ENCODE results near the gene NEK2. TPM values are rescaled to one million over a fixed set of nuclear protein-coding genes. Genes with fewer than 3 reads are reported as not detected.
A peak's percentile ranks its signal among the peaks of the same experiment; 100 is the strongest.
"Not testable (repeated sequence)": the region's sequence is repeated elsewhere in the genome, so short reads cannot be mapped to it uniquely, and the experiment has no call there.

The NEK2 gene
- total and polyA plus RNA-seq, 5 donors from 2014 or later, result 0.81 to 1.5 (median 1.5) TPM

DNA sequence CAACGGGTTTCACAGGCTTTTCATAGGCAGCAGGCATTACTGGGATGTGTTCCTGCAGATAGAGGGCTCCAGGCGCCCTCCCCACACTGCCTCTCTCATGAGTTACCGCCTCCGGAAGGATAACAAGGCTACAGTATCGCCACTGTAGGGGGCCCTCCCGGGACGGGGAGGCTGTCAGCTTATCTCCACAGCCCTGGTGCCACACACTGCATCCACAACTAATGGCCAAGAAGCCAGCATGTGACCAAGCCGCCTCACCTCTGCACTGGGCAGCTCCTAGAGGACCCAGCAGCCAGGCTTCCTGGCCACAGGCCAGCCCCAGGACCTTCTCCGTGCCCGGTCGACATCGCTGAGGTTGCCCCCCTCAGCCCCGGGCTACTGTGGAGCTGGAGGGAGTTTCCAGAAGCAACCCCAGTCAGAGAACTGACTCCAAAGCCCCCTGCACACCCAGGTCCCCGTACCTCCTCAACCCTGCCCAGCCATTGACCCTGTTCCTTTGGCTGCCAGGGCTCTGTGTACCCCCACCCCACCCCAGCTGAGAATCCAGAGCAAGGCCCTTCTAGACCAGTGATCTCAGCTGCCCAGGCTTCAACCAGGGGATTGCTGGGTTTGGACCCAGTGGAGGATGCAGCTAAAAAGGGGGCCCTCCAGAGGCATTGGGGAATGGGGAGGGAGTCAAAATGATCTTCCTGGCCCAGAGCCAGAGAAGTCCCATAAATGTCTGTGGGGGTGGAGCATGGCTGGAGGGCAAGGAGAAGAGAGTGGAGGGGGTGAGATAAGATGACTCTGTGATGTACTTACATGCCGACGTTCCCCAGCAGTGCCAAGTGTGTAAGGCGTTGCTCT is 45.0 kb downstream of the NEK2 start:
- no peak overlapping the region for H3K27ac Mint-ChIP-seq
- H3K36me3 Mint-ChIP-seq, result no peaks in the 10 kb centered on the region
- no peak overlapping the region for H3K27ac ChIP-seq (ENCODE audit: insufficient read depth, low read length, poor library complexity, severe bottlenecking)
- ATAC-seq (ENCODE audit: low read depth in 2 of 2) (no peak), DNase-seq (no peak)
- H3K4me3 ChIP-seq (ENCODE audit: low read depth, low read length), result no peak overlapping the region
- H3K4me1 ChIP-seq (ENCODE audit: control insufficient read depth, insufficient read depth, low read length, poor library complexity, severe bottlenecking), result no peaks in the 10 kb centered on the region
- no peak overlapping the region for H3K4me3 Mint-ChIP-seq
- no peaks in the 10 kb centered on the region for H3K9me3 ChIP-seq (ENCODE audit: control insufficient read depth in 2 of 2, low read length in 2 of 2)
- peaks cover 0 to 5% (median 0%) of the 10 kb centered on the region in 7 donors for H3K9me3 Mint-ChIP-seq
- H3K27me3 ChIP-seq (ENCODE audit: control insufficient read depth, insufficient read depth, low read length), result no peaks in the 10 kb centered on the region
- H3K36me3 ChIP-seq (ENCODE audit: control insufficient read depth, insufficient read depth, low read length), result no peaks in the 10 kb centered on the region
- H3K27me3 Mint-ChIP-seq, result no peaks in the 10 kb centered on the region
- no peaks in the 10 kb centered on the region for H3K4me1 Mint-ChIP-seq

DNA sequence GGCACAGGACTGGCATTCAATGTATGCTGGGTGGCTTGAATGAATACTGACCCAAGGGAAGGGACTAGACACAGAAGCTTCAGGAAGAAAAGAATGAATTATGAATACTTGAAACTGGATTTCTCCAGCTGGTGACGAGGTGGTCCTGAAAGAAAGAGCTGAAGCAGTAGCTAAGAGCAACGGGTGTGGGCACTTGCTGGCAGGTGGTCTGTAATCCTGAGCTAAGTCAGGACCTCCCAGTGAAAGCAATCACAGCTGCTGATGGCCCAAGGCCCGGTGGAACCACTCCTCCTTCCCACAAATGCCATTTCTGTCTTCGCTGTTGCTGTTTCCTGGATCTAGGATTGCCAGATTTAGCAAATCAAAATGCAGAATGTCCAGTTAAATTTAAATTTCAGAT is 47.0 kb downstream of the NEK2 start:
- no peak overlapping the region for H3K27ac Mint-ChIP-seq
- H3K27me3 Mint-ChIP-seq, result no peaks in the 10 kb centered on the region
- DNase-seq, result no peak
- no peaks in the 10 kb centered on the region for H3K9me3 ChIP-seq (ENCODE audit: control insufficient read depth in 2 of 2, low read length in 2 of 2)
- H3K27me3 ChIP-seq (ENCODE audit: control insufficient read depth, insufficient read depth, low read length), result no peaks in the 10 kb centered on the region
- H3K36me3 Mint-ChIP-seq, result no peaks in the 10 kb centered on the region
- H3K9me3 Mint-ChIP-seq, result peaks cover 0 to 5% (median 0%) of the 10 kb centered on the region in 7 donors
- no peak overlapping the region for H3K4me3 Mint-ChIP-seq
- H3K4me1 Mint-ChIP-seq, result peaks cover 5 to 13% (median 8%) of the 10 kb centered on the region in 4 donors
- H3K36me3 ChIP-seq (ENCODE audit: control insufficient read depth, insufficient read depth, low read length), result no peaks in the 10 kb centered on the region
- peaks cover 5% of the 10 kb centered on the region for H3K4me1 ChIP-seq (ENCODE audit: control insufficient read depth, insufficient read depth, low read length, poor library complexity, severe bottlenecking)
- ATAC-seq (ENCODE audit: low read depth in 2 of 2), result no peak
- H3K4me3 ChIP-seq (ENCODE audit: low read depth, low read length), result no peak overlapping the region
- no peak overlapping the region for H3K27ac ChIP-seq (ENCODE audit: insufficient read depth, low read length, poor library complexity, severe bottlenecking)

DNA sequence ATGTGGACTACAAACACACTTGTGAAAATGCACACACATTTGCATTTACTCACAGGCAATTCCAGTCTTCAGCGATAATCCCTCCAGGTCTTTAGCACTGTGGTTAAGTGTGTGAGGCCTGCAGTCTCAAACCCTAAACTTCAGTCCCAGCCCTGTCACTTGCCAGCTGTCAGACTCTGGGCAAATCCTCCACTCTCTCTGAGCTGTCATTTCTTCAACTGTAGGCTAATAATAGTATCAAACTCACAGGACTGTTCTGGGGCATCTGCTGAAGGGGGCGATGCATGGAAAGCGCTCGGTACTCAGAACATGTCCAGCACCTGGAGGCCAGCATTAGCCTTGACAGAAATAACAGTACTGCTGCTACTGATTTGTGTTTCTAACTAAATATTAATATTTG is 48.2 kb downstream of the NEK2 start:
- H3K27me3 Mint-ChIP-seq, result no peaks in the 10 kb centered on the region
- no peaks in the 10 kb centered on the region for H3K36me3 ChIP-seq (ENCODE audit: control insufficient read depth, insufficient read depth, low read length)
- no peaks in the 10 kb centered on the region for H3K27me3 ChIP-seq (ENCODE audit: control insufficient read depth, insufficient read depth, low read length)
- no peak overlapping the region for H3K27ac ChIP-seq (ENCODE audit: insufficient read depth, low read length, poor library complexity, severe bottlenecking)
- H3K9me3 ChIP-seq (ENCODE audit: control insufficient read depth in 2 of 2, low read length in 2 of 2), result no peaks in the 10 kb centered on the region
- H3K4me1 ChIP-seq (ENCODE audit: control insufficient read depth, insufficient read depth, low read length, poor library complexity, severe bottlenecking), result peaks cover 6% of the 10 kb centered on the region
- no peaks in the 10 kb centered on the region for H3K36me3 Mint-ChIP-seq
- no peak for DNase-seq
- peaks cover 6 to 20% (median 10%) of the 10 kb centered on the region in 4 donors for H3K4me1 Mint-ChIP-seq
- peaks cover 0 to 5% (median 0%) of the 10 kb centered on the region in 7 donors for H3K9me3 Mint-ChIP-seq
- no peak overlapping the region for H3K4me3 Mint-ChIP-seq
- ATAC-seq (ENCODE audit: low read depth in 2 of 2), result no peak
- no peak overlapping the region for H3K27ac Mint-ChIP-seq
- no peak overlapping the region for H3K4me3 ChIP-seq (ENCODE audit: low read depth, low read length)

DNA sequence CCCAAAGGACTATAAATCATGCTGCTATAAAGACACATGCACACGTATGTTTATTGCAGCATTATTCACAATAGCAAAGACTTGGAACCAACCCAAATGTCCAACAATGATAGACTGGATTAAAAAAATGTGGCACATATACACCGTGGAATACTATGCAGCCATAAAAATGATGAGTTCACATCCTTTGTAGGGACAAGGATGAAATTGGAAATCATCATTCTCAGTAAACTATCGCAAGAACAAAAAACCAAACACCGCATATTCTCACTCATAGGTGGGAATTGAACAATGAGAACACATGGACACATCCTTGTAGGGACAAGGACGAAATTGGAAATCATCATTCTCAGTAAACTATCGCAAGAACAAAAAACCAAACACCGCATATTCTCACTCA is 49.6 kb downstream of the NEK2 start:
- peaks cover 6 to 20% (median 10%) of the 10 kb centered on the region in 4 donors for H3K4me1 Mint-ChIP-seq
- H3K4me3 ChIP-seq (ENCODE audit: low read depth, low read length); H3K27me3 ChIP-seq (ENCODE audit: control insufficient read depth, insufficient read depth, low read length); H3K27ac ChIP-seq (ENCODE audit: insufficient read depth, low read length, poor library complexity, severe bottlenecking); ATAC-seq (ENCODE audit: low read depth in 2 of 2); H3K9me3 Mint-ChIP-seq; H3K9me3 ChIP-seq (ENCODE audit: control insufficient read depth in 2 of 2, low read length in 2 of 2); H3K4me3 Mint-ChIP-seq; H3K36me3 Mint-ChIP-seq; H3K4me1 ChIP-seq (ENCODE audit: control insufficient read depth, insufficient read depth, low read length, poor library complexity, severe bottlenecking); H3K36me3 ChIP-seq (ENCODE audit: control insufficient read depth, insufficient read depth, low read length); DNase-seq; H3K27me3 Mint-ChIP-seq: not testable (repeated sequence)
- peak overlapping the region in 1 of 3 donors; percentile 48 for H3K27ac Mint-ChIP-seq

DNA sequence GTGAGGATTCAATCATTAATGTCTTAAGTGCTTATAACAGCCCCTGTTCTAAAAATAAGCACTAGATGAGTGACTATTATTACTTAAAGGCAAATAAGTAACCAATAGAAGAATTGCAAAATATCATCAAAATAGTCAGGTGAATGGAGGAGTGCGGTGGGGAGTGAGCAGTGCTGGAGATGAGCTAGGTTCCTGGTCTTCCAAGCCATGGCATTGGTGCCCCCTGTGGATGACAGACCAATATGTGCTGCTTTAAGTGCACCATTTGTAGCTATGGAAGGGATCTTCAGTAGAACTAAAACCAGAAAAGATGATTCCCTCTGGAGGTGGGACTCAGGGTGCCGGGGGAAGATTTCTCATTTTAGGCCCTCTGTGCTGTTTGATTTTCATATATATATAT is 50.4 kb downstream of the NEK2 start:
- no peaks in the 10 kb centered on the region for H3K36me3 ChIP-seq (ENCODE audit: control insufficient read depth, insufficient read depth, low read length)
- Mint-ChIP-seq H3K27me3 (no peaks in the 10 kb centered on the region), H3K27ac (peak overlapping the region in 1 of 3 donors; percentile 1), H3K4me3 (no peak overlapping the region), H3K36me3 (no peaks in the 10 kb centered on the region), H3K9me3 (peaks cover 0 to 5% (median 0%) of the 10 kb centered on the region in 7 donors), H3K4me1 (peaks cover 6 to 20% (median 10%) of the 10 kb centered on the region in 4 donors)
- H3K4me3 ChIP-seq (ENCODE audit: low read depth, low read length), result no peak overlapping the region
- peaks cover 6% of the 10 kb centered on the region for H3K4me1 ChIP-seq (ENCODE audit: control insufficient read depth, insufficient read depth, low read length, poor library complexity, severe bottlenecking)
- H3K27ac ChIP-seq (ENCODE audit: insufficient read depth, low read length, poor library complexity, severe bottlenecking), result no peak overlapping the region
- H3K27me3 ChIP-seq (ENCODE audit: control insufficient read depth, insufficient read depth, low read length), result no peaks in the 10 kb centered on the region
- ATAC-seq (ENCODE audit: low read depth in 2 of 2) (peak in 1 of 2 donors; percentile 71), DNase-seq (peak in 2 of 3 donors; percentile 12 to 21)
- H3K9me3 ChIP-seq (ENCODE audit: control insufficient read depth in 2 of 2, low read length in 2 of 2), result no peaks in the 10 kb centered on the region

- H3K27ac ChIP-seq (ENCODE audit: insufficient read depth, low read length, poor library complexity, severe bottlenecking), result no peak overlapping the region
- no peaks in the 10 kb centered on the region for H3K27me3 ChIP-seq (ENCODE audit: control insufficient read depth, insufficient read depth, low read length)
- H3K4me1 Mint-ChIP-seq, result peaks cover 6 to 20% (median 10%) of the 10 kb centered on the region in 4 donors
- peak overlapping the region in 2 of 3 donors; percentile 11 to 24 for H3K27ac Mint-ChIP-seq
- DNase-seq (peak in 1 of 3 donors; percentile 71), ATAC-seq (ENCODE audit: low read depth in 2 of 2) (peak; percentile 28 to 52)
- no peaks in the 10 kb centered on the region for H3K36me3 Mint-ChIP-seq
- H3K4me3 ChIP-seq (ENCODE audit: low read depth, low read length), result peak overlapping the region; percentile 44
- no peak overlapping the region for H3K4me3 Mint-ChIP-seq
- H3K27me3 Mint-ChIP-seq, result no peaks in the 10 kb centered on the region
- peaks cover 6% of the 10 kb centered on the region for H3K4me1 ChIP-seq (ENCODE audit: control insufficient read depth, insufficient read depth, low read length, poor library complexity, severe bottlenecking)
- no peaks in the 10 kb centered on the region for H3K36me3 ChIP-seq (ENCODE audit: control insufficient read depth, insufficient read depth, low read length)
- H3K9me3 ChIP-seq (ENCODE audit: control insufficient read depth in 2 of 2, low read length in 2 of 2), result no peaks in the 10 kb centered on the region
- peaks cover 0 to 5% (median 0%) of the 10 kb centered on the region in 7 donors for H3K9me3 Mint-ChIP-seq
Measured at GRCh38 chr1:211623515-211623914, 51.9 kb downstream of the NEK2 start.

DNA sequence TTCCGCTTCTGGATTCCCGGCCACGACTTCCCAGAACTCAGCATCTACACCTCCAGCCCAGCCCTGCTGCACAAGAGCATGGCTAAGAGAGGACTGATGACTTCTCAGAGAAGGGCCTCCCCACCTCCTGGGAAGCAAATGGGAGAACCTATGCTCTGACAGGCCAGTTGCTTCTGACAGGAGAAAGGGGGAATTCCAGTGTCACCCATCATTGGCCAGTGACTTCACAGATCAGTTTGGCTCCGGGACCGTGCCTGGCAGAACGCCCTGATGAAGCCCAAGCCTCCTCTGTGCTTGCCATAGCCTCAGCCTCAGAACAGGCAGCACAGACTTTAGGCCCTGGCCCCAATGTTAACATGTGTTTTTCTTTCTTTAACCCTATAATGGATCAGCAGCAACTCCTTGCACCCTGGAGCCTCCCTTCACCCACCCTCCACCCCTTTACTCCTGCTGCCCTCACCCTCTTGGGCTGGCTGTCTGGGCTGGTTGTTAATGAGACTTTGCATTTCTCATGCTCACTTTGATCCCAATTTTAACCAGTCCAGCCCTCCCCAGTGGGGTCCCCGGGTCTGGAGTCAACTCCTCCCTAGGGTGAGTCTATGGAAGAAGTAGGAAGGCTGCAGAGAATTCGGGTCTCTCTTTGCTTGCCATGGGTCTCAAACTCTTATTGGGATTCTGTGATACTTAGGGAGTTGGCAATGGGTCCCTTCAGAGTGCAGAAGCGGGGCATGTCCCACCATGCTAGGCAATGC is 53.8 kb downstream of the NEK2 start:
- Mint-ChIP-seq H3K27me3 (no peaks in the 10 kb centered on the region), H3K4me3 (no peak overlapping the region), H3K9me3 (peaks cover 0 to 3% (median 0%) of the 10 kb centered on the region in 7 donors), H3K4me1 (peaks cover 6 to 20% (median 10%) of the 10 kb centered on the region in 4 donors), H3K27ac (no peak overlapping the region), H3K36me3 (no peaks in the 10 kb centered on the region)
- H3K27ac ChIP-seq (ENCODE audit: insufficient read depth, low read length, poor library complexity, severe bottlenecking), result no peak overlapping the region
- H3K36me3 ChIP-seq (ENCODE audit: control insufficient read depth, insufficient read depth, low read length), result no peaks in the 10 kb centered on the region
- H3K27me3 ChIP-seq (ENCODE audit: control insufficient read depth, insufficient read depth, low read length), result no peaks in the 10 kb centered on the region
- no peak for DNase-seq
- H3K4me1 ChIP-seq (ENCODE audit: control insufficient read depth, insufficient read depth, low read length, poor library complexity, severe bottlenecking), result peaks cover 6% of the 10 kb centered on the region
- H3K9me3 ChIP-seq (ENCODE audit: control insufficient read depth in 2 of 2, low read length in 2 of 2), result no peaks in the 10 kb centered on the region
- no peak for ATAC-seq (ENCODE audit: low read depth in 2 of 2)
- no peak overlapping the region for H3K4me3 ChIP-seq (ENCODE audit: low read depth, low read length)

Data from CD4-positive, CD25-positive, alpha-beta regulatory T cell (primary cell).